ENCODE results near the gene RMI2. TPM values are rescaled to one million over a fixed set of nuclear protein-coding genes. Genes with fewer than 3 reads are reported as not detected.

The RMI2 gene
- total and polyA plus RNA-seq, 2 of the 8 experiments (the other 6 are each of a cell fraction or from before 2014, with no cell fraction given), result 58.2 to 96.0 TPM

DNA sequence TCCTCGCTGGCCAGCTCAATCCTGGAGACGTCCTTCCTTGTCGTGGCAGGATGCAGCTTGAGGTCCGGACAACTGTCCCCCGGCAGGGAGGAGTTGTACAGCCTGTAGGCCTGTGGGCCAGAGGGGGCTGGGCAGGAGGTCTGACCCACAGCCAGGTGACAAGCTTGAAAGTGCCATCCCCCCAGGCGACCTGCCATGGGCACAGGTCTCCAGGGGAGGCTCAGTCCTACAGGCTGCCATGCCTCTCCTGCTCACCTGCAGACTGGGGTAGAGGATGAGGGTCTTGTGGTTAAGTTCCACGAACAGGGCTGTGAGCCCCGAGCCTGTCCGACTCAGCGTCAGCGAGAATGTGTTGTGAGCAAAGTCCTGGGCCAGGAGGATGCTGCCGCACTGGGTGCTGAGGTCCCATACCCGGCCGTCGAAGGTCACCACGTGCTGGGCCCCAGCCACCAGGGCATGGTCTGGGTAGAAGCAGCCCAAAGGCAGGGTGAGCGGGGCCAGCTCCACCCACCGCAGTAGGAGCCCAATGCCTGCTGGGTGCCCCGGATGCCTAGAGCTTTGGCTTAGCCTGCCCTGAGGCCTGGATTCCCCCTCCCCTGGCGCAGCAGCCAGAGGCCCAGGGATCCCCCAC is 39.8 kb downstream of the RMI2 start (continued):
- TF ChIP-seq TBP (IDR thresholded peaks at IDR 0.05; ENCODE audit: low read depth, low read length), result no peak
- TF ChIP-seq RBBP5 (IDR thresholded peaks at IDR 0.05; ENCODE audit: borderline replicate concordance, low read depth, low read length), result no peak
- TF ChIP-seq RXRA (IDR thresholded peaks at IDR 0.05; ENCODE audit: insufficient read depth, low read depth, low read length), result no peak
